ENCODE data around the gene MLLT10. TPM values are rescaled to one million over a fixed set of nuclear protein-coding genes. Genes with fewer than 3 reads are reported as not detected.

Gene MLLT10
- total RNA-seq, 1 experiment from 2014 or later, result 48.4 TPM

DNA sequence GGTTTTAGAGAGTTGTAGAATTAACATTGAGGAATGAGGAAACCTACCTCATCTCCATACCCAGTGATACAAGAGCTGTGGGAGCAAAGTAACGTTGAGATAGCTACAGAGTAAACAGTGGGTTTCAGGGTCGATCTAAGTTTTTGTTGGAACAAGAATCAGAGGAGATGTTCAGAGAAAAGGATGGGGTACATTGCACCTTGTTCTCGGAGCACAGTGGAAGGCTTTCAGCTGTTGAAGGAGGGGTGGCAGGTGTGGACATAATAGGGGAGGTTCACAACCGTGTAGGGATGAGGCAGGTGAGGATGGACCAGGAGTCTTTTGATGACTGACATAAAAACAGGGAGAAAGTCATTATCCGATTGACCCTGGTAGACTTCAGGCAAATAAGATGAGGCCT, 121.7 kb downstream of the MLLT10 start:
- Histone ChIP-seq H4K20me1 (ENCODE audit: insufficient read depth) (no peaks in the 10 kb centered on the region), H3K9me3 (ENCODE audit: insufficient read depth, low read depth) (no peaks in the 10 kb centered on the region), H2AFZ (no peak overlapping the region), H3K36me3 (ENCODE audit: low read depth) (no peaks in the 10 kb centered on the region), H3K79me2 (ENCODE audit: low read depth) (no peaks in the 10 kb centered on the region), H3K9me2 (ENCODE audit: insufficient read depth) (no peaks in the 10 kb centered on the region), H3K4me1 (replicated peaks; ENCODE audit: insufficient read depth) (no peaks in the 10 kb centered on the region), H3K27me3 (ENCODE audit: insufficient read depth, low read depth) (no peaks in the 10 kb centered on the region), H3K27ac (no peak overlapping the region), H3K4me3 (no peak overlapping the region), H3K4me2 (no peak overlapping the region), H3F3A (ENCODE audit: insufficient read depth, low read depth) (peaks cover 3% of the 10 kb centered on the region; the same call in 1 of the 2 replicates)
- intact Hi-C loops (cut with micrococcal nuclease; ENCODE audit: unreplicated experiment), result no loop called here
- TF ChIP-seq, protein P1, sequence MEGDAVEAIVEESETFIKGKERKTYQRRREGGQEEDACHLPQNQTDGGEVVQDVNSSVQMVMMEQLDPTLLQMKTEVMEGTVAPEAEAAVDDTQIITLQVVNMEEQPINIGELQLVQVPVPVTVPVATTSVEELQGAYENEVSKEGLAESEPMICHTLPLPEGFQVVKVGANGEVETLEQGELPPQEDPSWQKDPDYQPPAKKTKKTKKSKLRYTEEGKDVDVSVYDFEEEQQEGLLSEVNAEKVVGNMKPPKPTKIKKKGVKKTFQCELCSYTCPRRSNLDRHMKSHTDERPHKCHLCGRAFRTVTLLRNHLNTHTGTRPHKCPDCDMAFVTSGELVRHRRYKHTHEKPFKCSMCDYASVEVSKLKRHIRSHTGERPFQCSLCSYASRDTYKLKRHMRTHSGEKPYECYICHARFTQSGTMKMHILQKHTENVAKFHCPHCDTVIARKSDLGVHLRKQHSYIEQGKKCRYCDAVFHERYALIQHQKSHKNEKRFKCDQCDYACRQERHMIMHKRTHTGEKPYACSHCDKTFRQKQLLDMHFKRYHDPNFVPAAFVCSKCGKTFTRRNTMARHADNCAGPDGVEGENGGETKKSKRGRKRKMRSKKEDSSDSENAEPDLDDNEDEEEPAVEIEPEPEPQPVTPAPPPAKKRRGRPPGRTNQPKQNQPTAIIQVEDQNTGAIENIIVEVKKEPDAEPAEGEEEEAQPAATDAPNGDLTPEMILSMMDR (conservative IDR thresholded peaks at IDR 0.05), result no peak
- no peak for TF ChIP-seq EZH2 (IDR thresholded peaks at IDR 0.05; ENCODE audit: low read depth)
- POLR2A ChIA-PET (ENCODE audit: unreplicated experiment), result no interaction called here
- no TSS peak for BruUV-seq (replicated peaks)
- DNase-seq, result no peak
- CTCF ChIA-PET, result no interaction called here

DNA sequence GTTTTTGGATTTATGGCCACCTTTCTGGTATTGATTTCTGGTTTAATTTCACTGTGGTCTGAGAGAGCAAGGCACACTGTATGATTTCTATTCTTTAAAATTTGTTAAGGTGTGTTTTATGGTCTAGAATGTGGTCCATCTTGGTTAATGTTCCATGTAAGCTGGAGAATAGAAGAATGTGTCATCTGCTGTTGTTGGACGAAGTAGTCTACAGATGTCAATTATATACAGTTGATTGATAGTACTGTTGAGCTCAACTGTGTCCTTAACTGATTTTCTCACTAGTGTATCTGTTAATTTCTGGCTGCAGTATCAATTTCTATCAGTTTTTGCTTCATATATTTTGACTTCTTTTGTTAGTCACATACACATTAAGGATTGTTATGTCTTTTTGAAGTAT, 127.1 kb downstream of the MLLT10 start:
- H3K9me2 ChIP-seq (ENCODE audit: insufficient read depth), result no peaks in the 10 kb centered on the region
- H3K4me2 ChIP-seq, result no peak overlapping the region
- no peaks in the 10 kb centered on the region for H3K79me2 ChIP-seq (ENCODE audit: low read depth)
- no peaks in the 10 kb centered on the region for H3K4me1 ChIP-seq (replicated peaks; ENCODE audit: insufficient read depth)
- no peaks in the 10 kb centered on the region for H4K20me1 ChIP-seq (ENCODE audit: insufficient read depth)
- ChIA-PET CTCF (no interaction called here), POLR2A (ENCODE audit: unreplicated experiment) (no interaction called here)
- TF ChIP-seq EZH2 (IDR thresholded peaks at IDR 0.05; ENCODE audit: low read depth), result no peak
- TF ChIP-seq, protein P1 (conservative IDR thresholded peaks at IDR 0.05), result no peak
- intact Hi-C loops (cut with micrococcal nuclease; ENCODE audit: unreplicated experiment), result no loop called here
- H3K4me3 ChIP-seq, result no peak overlapping the region
- no peak for DNase-seq
- H3K9me3 ChIP-seq (ENCODE audit: insufficient read depth, low read depth), result no peaks in the 10 kb centered on the region
- no peaks in the 10 kb centered on the region for H3K27me3 ChIP-seq (ENCODE audit: insufficient read depth, low read depth)
- no peak overlapping the region for H3K27ac ChIP-seq
- H2AFZ ChIP-seq, result no peak overlapping the region
- no TSS peak for BruUV-seq (replicated peaks)
- H3F3A ChIP-seq (ENCODE audit: insufficient read depth, low read depth), result peaks cover 3% of the 10 kb centered on the region; the same call in 1 of the 2 replicates
- H3K36me3 ChIP-seq (ENCODE audit: low read depth), result no peaks in the 10 kb centered on the region

DNA sequence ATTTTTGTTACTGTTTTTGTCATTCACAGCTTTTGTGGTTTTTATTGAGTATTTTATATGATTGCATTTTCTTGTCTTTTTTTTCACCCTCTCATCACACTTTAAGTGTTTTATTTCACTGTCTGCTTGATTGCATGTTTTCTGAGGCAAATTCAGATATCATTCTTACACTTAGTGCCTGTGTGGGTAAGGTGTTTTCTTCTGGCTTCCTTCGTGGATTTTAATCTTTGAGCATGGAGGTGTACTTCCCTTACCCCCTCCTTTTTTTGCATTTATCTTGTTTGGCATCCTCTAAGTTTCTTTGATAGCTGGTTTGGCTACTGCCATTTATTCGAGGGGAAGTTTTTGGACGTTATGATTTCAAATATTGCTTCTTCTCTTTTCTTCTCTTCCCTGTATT, 127.9 kb downstream of the MLLT10 start:
- Histone ChIP-seq H3K9me2 (ENCODE audit: insufficient read depth) (no peaks in the 10 kb centered on the region), H3K4me2 (no peak overlapping the region), H3K27ac (no peak overlapping the region), H3F3A (ENCODE audit: insufficient read depth, low read depth) (no peaks in the 10 kb centered on the region), H3K27me3 (ENCODE audit: insufficient read depth, low read depth) (no peaks in the 10 kb centered on the region), H3K4me1 (replicated peaks; ENCODE audit: insufficient read depth) (no peaks in the 10 kb centered on the region), H3K4me3 (no peak overlapping the region), H3K79me2 (ENCODE audit: low read depth) (no peaks in the 10 kb centered on the region), H3K36me3 (ENCODE audit: low read depth) (no peaks in the 10 kb centered on the region), H2AFZ (no peak overlapping the region), H4K20me1 (ENCODE audit: insufficient read depth) (no peaks in the 10 kb centered on the region), H3K9me3 (ENCODE audit: insufficient read depth, low read depth) (no peaks in the 10 kb centered on the region)
- intact Hi-C loops (cut with micrococcal nuclease; ENCODE audit: unreplicated experiment), result no loop called here
- ChIA-PET POLR2A (ENCODE audit: unreplicated experiment) (no interaction called here), CTCF (no interaction called here)
- no TSS peak for BruUV-seq (replicated peaks)
- no peak for DNase-seq
- no peak for TF ChIP-seq EZH2 (IDR thresholded peaks at IDR 0.05; ENCODE audit: low read depth)
- TF ChIP-seq, protein P1 (conservative IDR thresholded peaks at IDR 0.05), result no peak

All from PC-9 (cell line).